ENCODE data around the gene MIF. TPM values are rescaled to one million over a fixed set of nuclear protein-coding genes. Genes with fewer than 3 reads are reported as not detected.

Gene MIF
- total RNA-seq (100 to 1,000 TPM; 108 to 207 TPM), polyA plus RNA-seq (1,000 to 10,000 TPM in 1 of 2 donors, 100 to 1,000 TPM in 1; 399 to 1,047 TPM)

DNA sequence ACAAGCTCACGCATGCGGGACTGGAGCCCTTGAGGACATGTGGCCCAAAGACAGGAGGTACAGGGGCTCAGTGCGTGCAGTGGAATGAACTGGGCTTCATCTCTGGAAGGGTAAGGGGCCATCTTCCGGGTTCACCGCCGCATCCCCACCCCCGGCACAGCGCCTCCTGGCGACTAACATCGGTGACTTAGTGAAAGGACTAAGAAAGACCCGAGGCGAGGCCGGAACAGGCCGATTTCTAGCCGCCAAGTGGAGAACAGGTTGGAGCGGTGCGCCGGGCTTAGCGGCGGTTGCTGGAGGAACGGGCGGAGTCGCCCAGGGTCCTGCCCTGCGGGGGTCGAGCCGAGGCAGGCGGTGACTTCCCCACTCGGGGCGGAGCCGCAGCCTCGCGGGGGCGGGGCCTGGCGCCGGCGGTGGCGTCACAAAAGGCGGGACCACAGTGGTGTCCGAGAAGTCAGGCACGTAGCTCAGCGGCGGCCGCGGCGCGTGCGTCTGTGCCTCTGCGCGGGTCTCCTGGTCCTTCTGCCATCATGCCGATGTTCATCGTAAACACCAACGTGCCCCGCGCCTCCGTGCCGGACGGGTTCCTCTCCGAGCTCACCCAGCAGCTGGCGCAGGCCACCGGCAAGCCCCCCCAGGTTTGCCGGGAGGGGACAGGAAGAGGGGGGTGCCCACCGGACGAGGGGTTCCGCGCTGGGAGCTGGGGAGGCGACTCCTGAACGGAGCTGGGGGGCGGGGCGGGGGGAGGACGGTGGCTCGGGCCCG is at the start of gene MIF:
TSS of gene MIF (plus strand) at position 439 of the 765 bp plus-strand sequence. CDS start at position 531, 92 bp downstream.
- peak; percentile 41 for TF ChIP-seq SP1 (IDR thresholded peaks at IDR 0.05)
- TF ChIP-seq, protein P1, sequence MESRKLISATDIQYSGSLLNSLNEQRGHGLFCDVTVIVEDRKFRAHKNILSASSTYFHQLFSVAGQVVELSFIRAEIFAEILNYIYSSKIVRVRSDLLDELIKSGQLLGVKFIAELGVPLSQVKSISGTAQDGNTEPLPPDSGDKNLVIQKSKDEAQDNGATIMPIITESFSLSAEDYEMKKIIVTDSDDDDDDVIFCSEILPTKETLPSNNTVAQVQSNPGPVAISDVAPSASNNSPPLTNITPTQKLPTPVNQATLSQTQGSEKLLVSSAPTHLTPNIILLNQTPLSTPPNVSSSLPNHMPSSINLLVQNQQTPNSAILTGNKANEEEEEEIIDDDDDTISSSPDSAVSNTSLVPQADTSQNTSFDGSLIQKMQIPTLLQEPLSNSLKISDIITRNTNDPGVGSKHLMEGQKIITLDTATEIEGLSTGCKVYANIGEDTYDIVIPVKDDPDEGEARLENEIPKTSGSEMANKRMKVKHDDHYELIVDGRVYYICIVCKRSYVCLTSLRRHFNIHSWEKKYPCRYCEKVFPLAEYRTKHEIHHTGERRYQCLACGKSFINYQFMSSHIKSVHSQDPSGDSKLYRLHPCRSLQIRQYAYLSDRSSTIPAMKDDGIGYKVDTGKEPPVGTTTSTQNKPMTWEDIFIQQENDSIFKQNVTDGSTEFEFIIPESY (IDR thresholded peaks at IDR 0.05): no peak
- TF ChIP-seq FOXA2 (IDR thresholded peaks at IDR 0.05): no peak
- TF ChIP-seq NR2F2 (IDR thresholded peaks at IDR 0.05): peak; percentile 24
- TF ChIP-seq, protein P2, sequence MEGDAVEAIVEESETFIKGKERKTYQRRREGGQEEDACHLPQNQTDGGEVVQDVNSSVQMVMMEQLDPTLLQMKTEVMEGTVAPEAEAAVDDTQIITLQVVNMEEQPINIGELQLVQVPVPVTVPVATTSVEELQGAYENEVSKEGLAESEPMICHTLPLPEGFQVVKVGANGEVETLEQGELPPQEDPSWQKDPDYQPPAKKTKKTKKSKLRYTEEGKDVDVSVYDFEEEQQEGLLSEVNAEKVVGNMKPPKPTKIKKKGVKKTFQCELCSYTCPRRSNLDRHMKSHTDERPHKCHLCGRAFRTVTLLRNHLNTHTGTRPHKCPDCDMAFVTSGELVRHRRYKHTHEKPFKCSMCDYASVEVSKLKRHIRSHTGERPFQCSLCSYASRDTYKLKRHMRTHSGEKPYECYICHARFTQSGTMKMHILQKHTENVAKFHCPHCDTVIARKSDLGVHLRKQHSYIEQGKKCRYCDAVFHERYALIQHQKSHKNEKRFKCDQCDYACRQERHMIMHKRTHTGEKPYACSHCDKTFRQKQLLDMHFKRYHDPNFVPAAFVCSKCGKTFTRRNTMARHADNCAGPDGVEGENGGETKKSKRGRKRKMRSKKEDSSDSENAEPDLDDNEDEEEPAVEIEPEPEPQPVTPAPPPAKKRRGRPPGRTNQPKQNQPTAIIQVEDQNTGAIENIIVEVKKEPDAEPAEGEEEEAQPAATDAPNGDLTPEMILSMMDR (IDR thresholded peaks at IDR 0.05; ENCODE audit: low read depth, low read length, missing input control): peak; percentile 47
- TF ChIP-seq RXRA (IDR thresholded peaks at IDR 0.05): peak in 1 of 2 donors; percentile 65
- TF ChIP-seq, protein P3, sequence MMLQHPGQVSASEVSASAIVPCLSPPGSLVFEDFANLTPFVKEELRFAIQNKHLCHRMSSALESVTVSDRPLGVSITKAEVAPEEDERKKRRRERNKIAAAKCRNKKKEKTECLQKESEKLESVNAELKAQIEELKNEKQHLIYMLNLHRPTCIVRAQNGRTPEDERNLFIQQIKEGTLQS (IDR thresholded peaks at IDR 0.05): no peak
- peak; percentile 19 to 46 for TF ChIP-seq RAD21 (IDR thresholded peaks at IDR 0.05)
- TF ChIP-seq, protein P4, sequence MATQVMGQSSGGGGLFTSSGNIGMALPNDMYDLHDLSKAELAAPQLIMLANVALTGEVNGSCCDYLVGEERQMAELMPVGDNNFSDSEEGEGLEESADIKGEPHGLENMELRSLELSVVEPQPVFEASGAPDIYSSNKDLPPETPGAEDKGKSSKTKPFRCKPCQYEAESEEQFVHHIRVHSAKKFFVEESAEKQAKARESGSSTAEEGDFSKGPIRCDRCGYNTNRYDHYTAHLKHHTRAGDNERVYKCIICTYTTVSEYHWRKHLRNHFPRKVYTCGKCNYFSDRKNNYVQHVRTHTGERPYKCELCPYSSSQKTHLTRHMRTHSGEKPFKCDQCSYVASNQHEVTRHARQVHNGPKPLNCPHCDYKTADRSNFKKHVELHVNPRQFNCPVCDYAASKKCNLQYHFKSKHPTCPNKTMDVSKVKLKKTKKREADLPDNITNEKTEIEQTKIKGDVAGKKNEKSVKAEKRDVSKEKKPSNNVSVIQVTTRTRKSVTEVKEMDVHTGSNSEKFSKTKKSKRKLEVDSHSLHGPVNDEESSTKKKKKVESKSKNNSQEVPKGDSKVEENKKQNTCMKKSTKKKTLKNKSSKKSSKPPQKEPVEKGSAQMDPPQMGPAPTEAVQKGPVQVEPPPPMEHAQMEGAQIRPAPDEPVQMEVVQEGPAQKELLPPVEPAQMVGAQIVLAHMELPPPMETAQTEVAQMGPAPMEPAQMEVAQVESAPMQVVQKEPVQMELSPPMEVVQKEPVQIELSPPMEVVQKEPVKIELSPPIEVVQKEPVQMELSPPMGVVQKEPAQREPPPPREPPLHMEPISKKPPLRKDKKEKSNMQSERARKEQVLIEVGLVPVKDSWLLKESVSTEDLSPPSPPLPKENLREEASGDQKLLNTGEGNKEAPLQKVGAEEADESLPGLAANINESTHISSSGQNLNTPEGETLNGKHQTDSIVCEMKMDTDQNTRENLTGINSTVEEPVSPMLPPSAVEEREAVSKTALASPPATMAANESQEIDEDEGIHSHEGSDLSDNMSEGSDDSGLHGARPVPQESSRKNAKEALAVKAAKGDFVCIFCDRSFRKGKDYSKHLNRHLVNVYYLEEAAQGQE (IDR thresholded peaks at IDR 0.05): peak; percentile 49
- Histone ChIP-seq H3K27me3 (ENCODE audit: control insufficient read depth in 4 of 4, insufficient read depth in 4 of 4, low read length in 3 of 4) (no peaks in the 10 kb centered on the region), H3K4me3 (ENCODE audit: low read depth in 1 of 3, low read length in 3 of 3) (peak within 1 kb of the TSS; percentile 57 to 78 (median 72)), H3K27ac (ENCODE audit: low read depth in 1 of 2, low read length in 2 of 2) (peak within 1 kb of the TSS; percentile 89 to 97), H3K9me3 (ENCODE audit: control insufficient read depth in 4 of 4, low read length in 3 of 4) (no peaks in the 10 kb centered on the region), H3K36me3 (ENCODE audit: control insufficient read depth in 4 of 4, insufficient read depth in 3 of 4, low read depth in 1 of 4, low read length in 3 of 4) (peaks cover under 1 to 9% (median 5%) of the 10 kb centered on the region in 4 donors), H3K9ac (ENCODE audit: low read depth in 1 of 2, low read length in 2 of 2) (peak within 1 kb of the TSS; percentile 15 to 78), H3K4me1 (ENCODE audit: control insufficient read depth in 4 of 4, insufficient read depth in 4 of 4, low read length in 3 of 4) (peaks cover 11 to 29% (median 20%) of the 10 kb centered on the region in 4 donors)
- 2% methylated on average over 72 of the region's 72 CpGs for WGBS
- DNase-seq (ENCODE audit: low spot score): peak; percentile 96

DNA sequence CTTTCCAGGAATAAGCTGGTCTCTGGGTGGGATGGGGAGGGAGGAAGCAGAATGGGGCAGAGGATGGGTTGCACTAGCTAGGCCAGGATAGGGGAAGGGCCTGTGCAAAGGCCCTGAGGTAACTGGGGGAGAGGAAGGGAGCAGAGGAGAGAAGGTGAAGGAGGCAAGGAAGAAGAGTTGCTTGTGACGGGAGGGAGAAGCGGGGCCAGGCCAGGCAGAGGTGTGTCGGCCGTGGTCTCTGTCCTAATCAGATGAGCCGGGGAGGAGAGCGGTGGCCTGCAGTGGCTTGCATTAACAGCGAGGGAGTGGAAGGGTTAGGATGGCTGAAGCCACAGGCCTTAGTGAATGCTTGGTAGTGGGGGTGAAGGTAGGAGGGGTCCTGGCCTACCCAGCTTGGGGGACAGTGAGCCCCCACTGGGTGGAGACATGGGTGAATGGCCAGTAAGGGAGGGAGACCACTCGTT is 49.4 kb upstream of the MIF start:
- Histone ChIP-seq H3K36me3 (ENCODE audit: control insufficient read depth in 4 of 4, insufficient read depth in 3 of 4, low read depth in 1 of 4, low read length in 3 of 4) (no peaks in the 10 kb centered on the region), H3K9ac (ENCODE audit: low read depth in 1 of 2, low read length in 2 of 2) (no peak overlapping the region), H3K4me1 (ENCODE audit: control insufficient read depth in 4 of 4, insufficient read depth in 4 of 4, low read length in 3 of 4) (peaks cover 1 to 8% (median 4%) of the 10 kb centered on the region in 4 donors), H3K9me3 (ENCODE audit: control insufficient read depth in 4 of 4, low read length in 3 of 4) (no peaks in the 10 kb centered on the region), H3K4me3 (ENCODE audit: low read depth in 1 of 3, low read length in 3 of 3) (no peak overlapping the region), H3K27ac (ENCODE audit: low read depth in 1 of 2, low read length in 2 of 2) (no peak overlapping the region), H3K27me3 (ENCODE audit: control insufficient read depth in 4 of 4, insufficient read depth in 4 of 4, low read length in 3 of 4) (no peaks in the 10 kb centered on the region)
- no peak for DNase-seq (ENCODE audit: low spot score)
- TF ChIP-seq GABPA (IDR thresholded peaks at IDR 0.05 in 1 of 2, conservative IDR thresholded peaks at IDR 0.05 in 1 of 2): no peak
- 80% methylated on average over 8 of the region's 8 CpGs for WGBS

Data from liver (tissue), 9 donors.